Measurements from ENCODE around the gene RASA1.
"Not testable (repeated sequence)": the region's sequence is repeated elsewhere in the genome, so short reads cannot be mapped to it uniquely, and the experiment has no call there.

DNA sequence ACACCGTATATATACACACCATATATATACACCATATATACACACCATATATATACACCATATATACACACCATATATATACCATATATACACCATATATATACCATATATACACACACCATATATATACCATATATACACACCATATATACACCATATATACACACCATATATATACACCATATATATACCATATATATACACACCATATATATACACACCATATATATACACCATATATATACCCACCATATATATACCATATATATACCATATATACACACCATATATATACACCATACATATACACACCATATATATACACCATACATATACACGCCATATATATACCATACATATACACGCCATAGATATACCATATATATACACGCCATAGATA, 19.6 kb downstream of the RASA1 start:
- TF ChIP-seq, protein P1, sequence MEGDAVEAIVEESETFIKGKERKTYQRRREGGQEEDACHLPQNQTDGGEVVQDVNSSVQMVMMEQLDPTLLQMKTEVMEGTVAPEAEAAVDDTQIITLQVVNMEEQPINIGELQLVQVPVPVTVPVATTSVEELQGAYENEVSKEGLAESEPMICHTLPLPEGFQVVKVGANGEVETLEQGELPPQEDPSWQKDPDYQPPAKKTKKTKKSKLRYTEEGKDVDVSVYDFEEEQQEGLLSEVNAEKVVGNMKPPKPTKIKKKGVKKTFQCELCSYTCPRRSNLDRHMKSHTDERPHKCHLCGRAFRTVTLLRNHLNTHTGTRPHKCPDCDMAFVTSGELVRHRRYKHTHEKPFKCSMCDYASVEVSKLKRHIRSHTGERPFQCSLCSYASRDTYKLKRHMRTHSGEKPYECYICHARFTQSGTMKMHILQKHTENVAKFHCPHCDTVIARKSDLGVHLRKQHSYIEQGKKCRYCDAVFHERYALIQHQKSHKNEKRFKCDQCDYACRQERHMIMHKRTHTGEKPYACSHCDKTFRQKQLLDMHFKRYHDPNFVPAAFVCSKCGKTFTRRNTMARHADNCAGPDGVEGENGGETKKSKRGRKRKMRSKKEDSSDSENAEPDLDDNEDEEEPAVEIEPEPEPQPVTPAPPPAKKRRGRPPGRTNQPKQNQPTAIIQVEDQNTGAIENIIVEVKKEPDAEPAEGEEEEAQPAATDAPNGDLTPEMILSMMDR (IDR thresholded peaks at IDR 0.05 in 4 of 5, conservative IDR thresholded peaks at IDR 0.05 in 1 of 5): not testable (repeated sequence)
- not testable (repeated sequence) for TF ChIP-seq POLR2A (IDR thresholded peaks at IDR 0.05)

Measured in gastrocnemius medialis (tissue), 4 donors.